ENCODE measurements around the gene CALML4.

- TF ChIP-seq CTCF (conservative IDR thresholded peaks at IDR 0.05): no peak
- no peak for TF ChIP-seq EZH2 (IDR thresholded peaks at IDR 0.05; ENCODE audit: low read depth)
These were observed 27.3 kb upstream of the CALML4 start for GRCh38 chr15:68232449-68232848.
